Measurements from ENCODE around the gene PROKR1.
"Not testable (repeated sequence)": the region's sequence is repeated elsewhere in the genome, so short reads cannot be mapped to it uniquely, and the experiment has no call there.

PROKR1 gene

DNA sequence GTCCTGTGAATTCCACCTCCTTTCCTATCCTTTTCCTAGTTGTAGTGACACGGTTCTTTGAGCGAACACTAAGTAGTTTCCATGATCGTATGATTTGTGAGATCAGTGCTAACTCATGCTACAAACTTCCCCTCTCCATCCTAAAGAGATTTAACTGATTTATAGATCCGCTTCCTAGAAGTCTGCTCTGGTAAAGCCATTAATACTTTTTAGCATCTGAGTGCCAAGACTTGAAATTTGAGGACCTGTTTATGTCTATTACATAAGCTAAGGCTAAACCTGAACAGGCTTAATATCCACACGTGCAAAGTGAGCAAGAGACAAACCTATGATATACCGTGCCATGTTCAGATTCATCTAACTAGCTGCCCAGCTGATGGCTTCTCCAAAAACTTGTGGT lies 14.9 kb downstream of the PROKR1 start:
- no peak for DNase-seq (ENCODE audit: low spot score)

DNA sequence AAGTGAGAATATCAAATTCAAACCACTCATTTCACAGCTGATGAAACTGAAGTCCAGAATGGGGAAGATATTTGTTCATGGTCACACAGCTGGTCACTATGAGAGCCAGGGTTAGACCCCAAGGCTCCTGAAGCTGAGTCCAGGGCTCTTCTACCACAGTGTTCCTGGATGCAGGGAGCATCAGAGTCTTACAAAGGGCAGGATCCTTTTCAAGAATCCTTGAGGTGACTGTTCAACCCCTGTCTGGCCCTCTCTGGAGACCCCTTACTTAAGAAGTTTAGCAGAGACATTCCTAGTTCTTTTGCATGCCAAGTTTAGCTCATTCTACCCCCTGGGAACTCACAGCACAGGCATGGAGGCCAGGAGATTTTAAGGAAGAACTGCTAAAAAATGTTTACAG lies 15.7 kb downstream of the PROKR1 start:
- DNase-seq (ENCODE audit: low spot score) = no peak

DNA sequence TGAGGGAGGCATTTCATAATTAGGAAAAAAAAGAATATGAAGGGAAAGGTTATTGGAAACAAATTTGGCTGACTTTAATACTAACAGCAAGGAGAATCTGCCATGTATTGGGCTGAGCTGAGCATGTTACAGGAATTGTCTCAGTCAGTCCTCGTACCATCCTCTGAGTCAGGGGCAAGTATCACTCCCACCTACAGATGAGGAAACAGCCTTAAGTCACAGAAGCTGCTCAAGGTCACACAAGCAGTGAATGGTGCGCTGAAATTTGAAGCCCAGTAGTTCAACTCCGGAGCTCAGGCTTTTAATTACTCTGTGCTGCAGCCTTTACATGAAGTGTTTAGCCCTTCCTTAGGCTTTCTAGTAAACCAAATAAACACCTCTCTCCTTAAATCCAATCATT lies 17.3 kb downstream of the PROKR1 start:
- DNase-seq (ENCODE audit: low spot score) = no peak

DNA sequence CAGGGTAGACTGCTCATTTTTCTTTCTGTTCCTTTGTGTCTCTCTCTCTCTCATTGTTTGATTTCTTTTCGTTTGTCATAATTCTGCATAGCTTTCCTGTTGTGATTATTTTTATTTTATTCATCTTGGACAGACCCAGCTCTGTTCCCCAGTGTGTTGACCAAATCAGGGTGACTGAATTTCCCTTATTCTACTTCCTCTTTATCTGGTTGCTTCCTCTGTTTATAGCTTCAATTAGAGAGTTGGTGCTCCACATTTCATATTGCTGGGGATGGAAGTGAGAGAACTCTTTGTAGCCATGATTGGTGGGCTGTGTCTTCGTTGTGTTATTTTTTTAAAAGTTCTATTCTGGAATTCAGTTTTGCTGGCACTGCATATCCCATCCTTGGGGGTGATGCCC lies 19.1 kb downstream of the PROKR1 start:
- DNase-seq (ENCODE audit: low spot score) = no peak

DNA sequence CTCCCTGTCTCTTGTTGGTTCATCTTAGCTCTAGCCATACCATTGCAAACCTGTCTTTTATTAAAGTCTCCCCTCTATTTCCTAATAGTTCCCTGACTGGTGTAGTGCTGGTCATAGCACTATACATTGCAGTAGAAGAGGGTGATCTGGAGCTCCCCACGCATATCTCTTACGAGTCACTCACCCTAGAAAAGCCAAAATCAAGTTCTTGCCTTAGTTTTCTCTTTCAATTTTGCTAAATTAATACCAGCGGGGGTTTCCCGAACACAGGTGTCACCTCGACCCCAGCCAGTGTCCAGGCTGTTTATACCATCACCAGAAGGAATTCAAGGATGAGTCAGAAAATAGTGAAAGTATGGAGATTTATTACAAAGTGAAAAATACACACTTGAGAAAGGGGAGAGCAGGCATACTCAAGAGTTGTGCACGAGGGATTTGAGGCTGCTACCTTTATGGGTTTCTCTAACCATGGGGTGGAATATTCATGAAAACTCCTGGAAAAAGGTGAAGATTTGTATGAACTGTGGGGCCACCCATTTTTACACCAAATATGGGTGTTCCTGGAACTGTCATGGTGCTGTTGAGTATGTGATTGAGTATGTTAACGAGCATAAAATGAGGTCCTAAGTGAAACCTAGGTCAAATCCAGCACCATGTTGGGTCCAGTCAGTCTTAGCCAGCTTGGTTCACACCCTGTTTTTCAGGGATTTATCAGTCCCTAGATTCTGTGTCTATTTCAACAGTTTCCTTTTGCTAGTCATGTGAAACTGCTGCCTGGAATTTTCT lies 20.2 kb downstream of the PROKR1 start:
- no peak for DNase-seq (ENCODE audit: low spot score)

DNA sequence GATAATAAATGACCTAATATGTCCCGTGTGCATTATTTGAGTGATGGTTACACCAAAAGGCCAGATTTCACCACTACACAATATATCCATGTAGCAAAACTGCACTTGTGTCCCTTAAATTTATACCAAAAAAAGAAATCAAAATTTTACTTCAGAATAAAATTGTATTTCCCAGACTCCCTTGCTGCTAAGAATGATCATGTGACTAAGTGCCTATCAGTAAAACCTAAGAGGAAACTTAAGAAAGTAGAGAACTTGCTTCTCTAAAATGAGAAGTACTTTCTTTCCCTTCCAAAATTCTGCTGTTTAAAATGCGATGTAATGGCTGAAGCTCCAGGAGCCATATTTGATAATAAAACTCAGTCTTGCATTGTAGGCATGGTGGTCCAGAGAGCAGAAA lies 24.0 kb downstream of the PROKR1 start:
- no peak for DNase-seq (ENCODE audit: low spot score)

DNA sequence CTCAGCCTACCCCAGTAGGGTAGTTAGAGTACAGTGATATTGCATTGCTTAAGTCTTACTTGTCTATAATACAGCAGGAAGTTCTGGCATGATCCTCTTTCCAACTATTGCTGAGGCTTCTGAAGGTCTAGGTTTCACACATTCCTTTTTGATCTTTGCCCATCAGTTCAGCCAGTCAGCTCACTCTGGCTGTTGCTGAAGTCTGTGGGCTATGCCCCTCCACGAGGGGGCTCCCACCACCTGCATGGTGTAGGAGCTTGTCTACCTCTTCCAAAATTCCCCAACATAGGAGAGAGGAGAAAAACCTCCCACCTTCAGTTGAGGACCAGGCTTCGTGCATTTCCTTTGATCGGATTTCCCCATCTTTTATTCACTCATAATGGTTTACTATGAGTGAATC lies 26.3 kb downstream of the PROKR1 start:
- DNase-seq (ENCODE audit: low spot score) = no peak

DNA sequence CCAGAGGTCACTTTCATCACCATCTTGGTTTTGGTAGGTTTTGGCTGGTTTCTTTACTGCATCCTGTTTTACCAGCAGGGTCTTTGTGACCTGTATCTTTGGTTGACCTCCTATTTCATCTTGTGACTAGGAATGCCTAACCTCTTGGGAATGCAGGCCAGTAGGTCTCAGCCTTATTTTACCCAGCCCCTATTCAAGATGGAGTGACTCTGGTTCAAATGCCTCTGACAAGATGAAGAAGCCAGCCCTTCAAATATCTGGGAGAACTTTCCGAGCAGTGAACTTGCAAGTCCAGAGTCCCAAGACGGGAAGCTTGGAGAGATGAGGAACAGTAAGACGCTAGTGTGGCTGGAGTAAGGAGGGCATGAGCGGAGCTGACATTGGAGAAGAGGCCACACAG lies 28.6 kb downstream of the PROKR1 start:
- DNase-seq (ENCODE audit: low spot score) = no peak

DNA sequence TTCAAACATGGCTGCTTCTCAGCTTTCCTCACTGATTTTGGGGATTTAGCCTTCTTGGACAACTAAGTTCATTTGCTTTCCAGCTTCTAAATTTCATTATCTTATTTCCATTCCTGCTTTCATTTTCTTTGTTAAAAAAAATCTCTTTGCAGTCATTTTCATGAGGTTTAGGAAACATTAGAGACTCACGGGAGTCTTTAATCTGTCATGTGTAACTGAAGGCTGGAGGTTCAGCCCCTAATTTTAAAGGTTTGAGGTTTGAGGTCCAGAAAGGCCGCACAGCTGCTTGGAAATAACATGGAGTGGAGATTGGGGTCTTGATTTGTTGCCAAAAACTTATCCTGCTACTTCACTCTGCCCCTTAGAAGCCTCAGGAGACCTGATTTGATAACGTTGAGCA lies 30.3 kb downstream of the PROKR1 start:
- DNase-seq (ENCODE audit: low spot score) = no peak

DNA sequence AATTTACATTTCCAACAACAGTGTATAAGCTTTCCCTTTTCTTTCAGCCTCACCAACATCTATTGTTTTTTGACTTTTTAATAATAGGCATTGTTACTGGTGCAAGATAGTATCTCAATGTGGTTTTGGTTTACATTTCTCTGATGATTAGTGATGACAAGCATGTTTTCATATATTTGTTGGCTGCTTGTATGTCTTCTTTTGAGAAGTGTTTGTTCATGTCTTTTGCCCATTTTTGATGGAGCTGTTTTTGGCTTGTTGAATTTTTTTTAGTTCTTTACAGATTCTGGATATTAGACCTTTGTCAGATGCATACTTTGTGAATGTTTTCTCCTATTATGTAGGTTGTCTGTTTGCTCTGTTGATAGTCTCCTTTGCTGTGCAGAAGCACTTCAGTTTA lies 32.1 kb downstream of the PROKR1 start:
- DNase-seq (ENCODE audit: low spot score) = no peak

DNA sequence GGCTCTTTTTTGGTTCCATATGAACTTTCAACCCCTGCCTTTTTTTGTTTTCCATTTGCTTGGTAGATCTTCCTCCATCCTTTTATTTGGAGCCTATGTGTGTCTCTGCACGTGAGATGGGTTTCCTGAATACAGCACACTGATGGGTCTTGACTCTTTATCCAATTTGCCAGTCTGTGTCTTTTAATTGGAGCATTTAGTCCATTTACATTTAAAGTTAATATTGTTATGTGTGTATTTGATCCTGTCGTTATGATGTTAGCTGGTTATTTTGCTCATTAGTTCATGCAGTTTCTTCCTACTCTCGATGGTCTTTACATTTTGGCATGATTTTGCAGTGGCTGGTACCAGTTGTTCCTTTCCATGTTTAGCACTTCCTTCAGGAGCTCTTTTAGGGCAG lies 34.5 kb downstream of the PROKR1 start:
- DNase-seq (ENCODE audit: low spot score) = not testable (repeated sequence)

DNA sequence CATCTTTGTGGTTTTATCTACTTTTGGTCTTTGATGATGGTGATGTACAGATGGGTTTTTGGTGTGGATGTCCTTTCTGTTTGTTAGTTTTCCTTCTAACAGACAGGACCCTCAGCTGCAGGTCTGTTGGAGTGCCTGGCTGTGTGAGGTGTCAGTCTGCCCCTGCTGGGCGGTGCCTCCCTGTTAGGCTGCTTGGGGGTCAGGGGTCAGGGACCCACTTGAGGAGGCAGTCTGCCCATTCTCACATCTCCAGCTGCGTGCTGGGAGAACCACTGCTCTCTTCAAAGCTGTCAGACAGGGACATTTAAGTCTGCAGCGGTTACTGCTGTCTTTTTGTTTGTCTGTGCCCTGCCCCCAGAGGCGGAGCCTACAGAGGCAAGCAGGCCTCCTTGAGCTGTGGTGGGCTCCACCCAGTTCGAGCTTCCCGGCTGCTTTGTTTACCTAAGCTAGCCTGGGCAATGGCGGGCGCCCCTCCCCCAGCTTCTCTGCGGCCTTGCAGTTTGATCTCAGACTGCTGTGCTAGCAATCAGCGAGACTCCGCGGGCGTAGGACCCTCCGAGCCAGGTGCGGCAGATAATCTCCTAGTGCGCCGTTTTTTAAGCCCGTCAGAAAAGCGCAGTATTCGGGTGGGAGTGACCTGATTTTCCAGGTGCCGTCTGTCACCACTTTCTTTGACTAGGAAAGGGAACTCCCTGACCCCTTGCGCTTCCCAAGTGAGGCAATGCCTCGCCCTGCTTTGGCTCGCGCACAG lies 36.0 kb downstream of the PROKR1 start:
- not testable (repeated sequence) for DNase-seq (ENCODE audit: low spot score)

DNA sequence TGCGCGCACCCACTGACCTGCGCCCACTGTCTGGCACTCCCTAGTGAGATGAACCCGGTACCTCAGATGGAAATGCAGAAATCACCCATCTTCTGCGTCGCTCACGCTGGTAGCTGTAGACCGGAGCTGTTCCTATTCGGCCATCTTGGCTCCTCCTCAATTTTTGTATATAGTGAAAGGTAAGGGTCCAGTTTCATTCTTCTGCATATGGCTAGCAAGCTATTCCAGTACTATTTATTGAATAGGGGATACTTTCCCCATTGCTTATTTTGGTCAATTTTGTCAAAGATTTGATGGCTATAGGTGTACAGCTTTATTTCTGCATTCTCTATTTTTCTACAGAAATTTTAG lies 36.5 kb downstream of the PROKR1 start:
- not testable (repeated sequence) for DNase-seq (ENCODE audit: low spot score)

DNA sequence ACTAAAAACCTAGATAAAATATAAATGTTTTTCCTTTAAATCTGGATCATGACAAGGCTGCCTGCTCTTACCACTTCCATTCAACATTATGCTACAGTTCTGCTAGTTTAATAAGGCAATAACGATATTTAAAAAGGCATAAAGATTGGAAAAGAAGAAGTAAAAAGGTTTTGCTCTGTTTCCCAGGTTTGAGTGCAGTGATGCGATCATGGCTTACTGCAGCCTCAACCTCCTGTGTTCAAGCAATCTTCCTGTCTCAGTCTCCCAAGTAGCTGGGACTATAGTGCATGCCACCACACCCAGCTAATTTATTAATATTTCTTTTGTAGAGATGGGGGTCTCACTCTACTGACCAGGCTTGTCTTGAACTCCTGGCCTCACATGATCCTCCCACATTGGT lies 40.8 kb downstream of the PROKR1 start:
- no peak for DNase-seq (ENCODE audit: low spot score)

DNA sequence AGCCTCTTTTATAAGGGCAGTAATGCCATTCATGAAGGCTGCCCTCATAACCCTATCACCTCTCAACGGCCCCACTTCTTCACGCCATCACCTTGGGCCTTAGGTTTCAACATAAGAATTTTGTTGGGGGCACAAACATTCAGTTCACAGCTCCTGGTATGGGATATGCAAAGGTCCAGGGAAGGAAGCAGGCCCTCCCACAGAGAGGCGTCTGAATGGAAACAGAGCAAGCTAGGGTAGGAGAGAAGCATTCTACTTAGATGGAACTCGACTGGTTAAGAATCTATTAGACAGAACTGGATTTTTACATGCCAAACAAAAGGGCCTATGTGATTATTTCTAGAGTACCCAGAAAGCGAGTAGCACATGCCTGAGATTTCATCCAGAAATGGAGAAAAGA lies 42.8 kb downstream of the PROKR1 start:
- DNase-seq (ENCODE audit: low spot score) = no peak

DNA sequence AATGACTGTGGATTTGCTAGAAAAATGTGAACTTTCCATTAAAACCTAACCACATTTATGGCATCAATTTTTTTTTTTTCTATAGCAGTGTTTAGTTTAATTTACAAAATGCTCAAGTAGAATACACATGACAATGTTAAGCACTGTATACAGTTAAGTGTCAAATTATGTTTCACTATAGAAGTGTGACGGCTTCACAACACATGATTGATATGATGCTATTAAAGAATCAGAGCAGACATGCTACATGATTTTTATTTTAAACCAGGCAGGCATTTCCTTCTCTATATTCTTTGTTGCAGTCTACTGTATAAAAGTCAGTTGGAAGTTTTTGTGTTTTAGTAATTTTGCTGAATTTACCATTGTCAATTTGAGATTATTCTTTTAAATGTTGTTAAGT lies 43.6 kb downstream of the PROKR1 start:
- DNase-seq (ENCODE audit: low spot score) = no peak

DNA sequence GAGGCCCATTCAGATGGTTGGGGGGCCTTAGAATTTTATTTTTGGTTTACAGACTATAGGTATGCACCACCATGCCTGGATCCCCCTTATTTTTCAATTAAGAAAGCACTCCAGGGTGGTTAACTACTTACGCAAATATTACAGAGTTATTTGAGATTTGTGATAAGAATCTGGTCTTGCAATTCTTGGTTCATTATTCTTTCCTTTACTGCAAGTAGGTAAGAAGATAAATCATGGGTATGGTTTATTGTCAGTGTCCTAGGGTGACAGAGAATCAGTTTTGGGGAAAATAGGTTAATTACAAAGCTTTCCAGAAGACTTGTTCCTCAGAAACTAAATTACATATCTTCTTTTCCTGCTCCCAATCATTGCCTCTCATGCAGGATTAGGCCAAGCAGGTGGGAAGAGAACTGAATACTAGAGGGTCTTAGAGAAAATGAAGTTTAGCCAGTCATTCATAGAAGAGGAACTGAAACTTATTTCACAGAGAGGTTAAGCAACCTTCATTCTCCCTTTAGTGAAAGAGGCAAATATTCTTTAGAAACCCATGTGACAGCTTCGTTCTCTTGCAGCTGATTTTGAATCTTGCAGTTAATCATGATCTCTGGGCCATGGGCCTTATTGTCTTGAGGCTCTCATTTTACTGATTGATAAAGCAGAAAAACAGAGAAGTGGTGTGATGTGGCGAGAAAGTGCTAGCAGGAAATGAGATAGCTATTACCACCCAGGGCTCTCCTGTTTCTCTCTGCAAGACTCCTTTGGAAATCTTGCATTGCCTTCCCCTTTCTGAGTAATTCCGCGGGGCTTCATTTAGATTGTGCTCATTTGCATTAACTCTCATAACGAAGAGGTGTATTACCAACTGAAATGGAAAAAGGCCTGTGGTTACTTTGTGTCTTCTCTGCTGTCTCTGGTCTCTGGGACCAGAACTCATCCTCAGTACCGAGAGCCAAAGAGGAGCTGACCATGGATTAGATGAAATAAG lies 46.5 kb downstream of the PROKR1 start:
- peak; percentile 87 for DNase-seq (ENCODE audit: low spot score)

DNA sequence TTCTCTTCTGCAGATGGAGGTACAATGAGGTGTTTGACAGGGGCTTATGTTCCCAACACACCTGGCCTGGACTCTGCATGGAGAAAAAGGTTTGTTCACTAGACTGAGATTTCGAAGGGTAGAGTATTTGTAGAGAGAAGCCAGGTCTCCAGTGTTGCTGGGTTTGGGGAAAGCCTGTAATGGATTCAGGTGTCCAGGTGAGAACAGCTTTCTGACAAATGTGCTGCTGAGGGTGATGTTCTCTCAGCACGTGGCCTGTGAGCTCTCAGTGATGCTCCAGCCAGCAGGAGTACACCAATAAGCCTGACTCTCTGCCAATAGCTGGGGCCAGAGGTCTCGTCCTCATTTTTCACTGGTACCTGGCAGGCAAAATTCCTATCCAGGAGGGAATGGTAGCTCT lies 47.5 kb downstream of the PROKR1 start:
- no peak for DNase-seq (ENCODE audit: low spot score)

DNA sequence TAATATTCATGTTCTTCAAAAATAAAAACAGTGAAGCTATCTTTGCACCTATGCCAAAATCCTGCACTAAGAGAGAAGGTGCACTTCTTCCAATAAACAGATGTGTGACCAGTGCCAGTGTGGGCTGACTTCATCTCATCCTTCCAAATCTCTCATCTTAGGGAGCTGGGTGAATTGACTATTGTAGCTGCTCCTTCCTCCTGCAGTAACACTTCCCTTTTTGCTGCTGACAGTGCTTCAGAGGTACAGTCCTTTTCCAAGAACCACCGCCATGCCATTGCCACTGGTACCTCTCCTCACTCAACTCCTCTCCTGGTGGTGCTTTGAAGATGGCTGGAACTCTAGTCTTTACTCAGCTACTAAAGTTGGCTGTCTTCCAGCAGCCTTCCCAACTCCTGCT lies 49.1 kb downstream of the PROKR1 start:
- DNase-seq (ENCODE audit: low spot score) = no peak

DNA sequence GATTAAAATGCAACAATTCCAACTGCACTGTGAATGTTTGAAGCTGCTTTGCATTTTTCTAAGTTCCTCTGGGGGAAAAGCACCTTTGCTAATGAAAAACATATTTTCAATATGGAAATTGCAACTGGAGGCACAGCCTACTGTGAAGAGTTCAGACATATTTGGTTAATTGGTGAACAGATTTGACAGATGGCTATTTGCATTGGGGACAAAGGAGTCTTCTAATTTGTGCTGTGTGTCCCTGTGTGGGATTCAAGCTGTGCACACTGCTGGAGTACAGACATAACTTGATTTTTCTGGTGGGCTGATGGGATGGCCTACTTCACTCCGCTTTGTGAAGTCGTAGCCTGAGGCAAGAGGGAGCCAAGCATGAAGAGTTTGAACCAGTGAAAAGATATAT lies 50.6 kb downstream of the PROKR1 start:
- no peak for DNase-seq (ENCODE audit: low spot score)

DNA sequence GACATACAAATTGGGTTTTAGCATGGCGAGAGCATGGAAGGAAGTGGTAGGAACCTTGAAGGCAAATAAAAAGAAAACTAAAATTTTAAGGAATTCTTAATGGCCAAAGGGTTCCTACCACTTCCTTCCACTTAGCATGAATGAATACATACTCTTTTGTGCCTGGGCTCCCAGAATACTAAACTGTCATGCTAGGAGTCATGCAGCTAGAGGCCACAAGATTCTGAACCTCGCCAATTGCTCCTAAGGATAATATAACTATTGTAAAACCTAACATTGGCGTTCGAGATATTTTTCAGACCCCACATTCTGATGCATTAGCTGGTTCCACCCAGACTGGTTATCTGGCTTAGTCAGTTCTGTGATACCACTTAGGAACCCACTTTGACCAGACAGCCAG lies 52.6 kb downstream of the PROKR1 start:
- DNase-seq (ENCODE audit: low spot score) = no peak

DNA sequence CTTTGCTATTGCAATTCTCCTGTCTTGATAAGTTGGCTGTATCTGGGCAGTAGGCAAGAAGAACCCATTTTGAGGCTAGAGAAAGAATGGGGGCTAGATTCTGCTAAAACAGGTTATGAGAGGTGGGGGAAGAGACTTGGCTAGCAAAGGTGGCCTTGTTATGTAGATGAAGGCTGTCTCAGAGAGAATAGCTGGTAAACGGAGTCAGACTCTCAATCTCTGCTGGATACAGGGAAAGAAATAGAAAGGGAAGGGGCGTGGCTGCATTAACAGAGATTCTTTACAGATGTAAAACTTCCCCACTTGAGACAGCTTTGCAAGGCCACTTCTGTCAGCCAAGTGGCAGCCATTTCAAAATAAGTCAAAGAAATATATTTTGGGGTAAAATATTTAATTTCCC lies 53.2 kb downstream of the PROKR1 start:
- no peak for DNase-seq (ENCODE audit: low spot score)
